Measurements from ENCODE around the gene CPS1.

DNA sequence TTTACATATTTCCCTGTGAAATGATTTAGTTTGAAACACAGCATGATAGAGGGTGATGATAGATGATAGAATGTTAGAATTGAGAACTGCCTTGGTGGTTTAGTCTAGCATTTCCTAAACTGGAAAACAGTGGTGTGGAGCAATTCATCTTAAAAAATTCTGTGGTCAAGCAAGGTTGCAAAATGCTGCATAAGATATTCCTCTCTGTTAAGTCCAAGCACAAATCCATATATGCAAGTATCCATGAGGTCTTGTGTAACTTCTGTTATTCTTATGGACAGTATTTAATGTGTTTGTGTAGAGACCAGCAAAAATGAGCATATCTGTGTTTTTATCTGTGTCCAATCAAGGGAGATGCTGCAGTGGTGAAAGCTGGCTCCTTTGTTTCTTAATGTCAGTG is 30.0 kb downstream of the CPS1 start:
- TF ChIP-seq POLR2A (IDR thresholded peaks at IDR 0.05; ENCODE audit: low read length) (no peak), GATA1 (IDR thresholded peaks at IDR 0.05; ENCODE audit: low read depth, low read length) (no peak)
